H9 (cell line): ENCODE results near the gene RRP1B. TPM values are rescaled to one million over a fixed set of nuclear protein-coding genes. Genes with fewer than 3 reads are reported as not detected.

Experiments used
- DNase-seq: peaks from one replicate; pipeline ENCODE4 v3.0.0-alpha.2; 2017
- H2AFZ ChIP-seq: one replicate; pipeline ENCODE4 v1.6.1; 2013; ENCODE audit warnings: mild to moderate bottlenecking, low read length, control low read depth, moderate library complexity
- H2AK5ac ChIP-seq: 2 replicates; pipeline ENCODE4 v1.6.1; 2013; ENCODE audit warnings: low read length, control low read depth, mixed read lengths; ENCODE audit not compliant: insufficient read length
- H2BK120ac ChIP-seq: one replicate; pipeline ENCODE4 v1.6.1; 2013; ENCODE audit warnings: low read depth, mild to moderate bottlenecking, low read length, control low read depth, inconsistent platforms; ENCODE audit not compliant: poor library complexity, severe bottlenecking
- H2BK12ac ChIP-seq: 2 replicates; pipeline ENCODE4 v1.6.1; 2013; ENCODE audit warnings: low read length, control low read depth, mixed read lengths, low read depth; ENCODE audit not compliant: insufficient read length
- H2BK15ac ChIP-seq: 2 replicates; pipeline ENCODE4 v1.6.1; 2013; ENCODE audit warnings: low read depth, low read length, control low read depth
- H2BK20ac ChIP-seq: one replicate; pipeline ENCODE4 v1.6.1; 2013; ENCODE audit warnings: low read depth, mild to moderate bottlenecking, low read length, control low read depth, inconsistent platforms; ENCODE audit not compliant: poor library complexity, severe bottlenecking
- H2BK5ac ChIP-seq: 2 replicates; pipeline ENCODE4 v1.6.1; 2013; ENCODE audit warnings: low read length, control low read depth, mixed read lengths; ENCODE audit not compliant: insufficient read length
- H3K14ac ChIP-seq: 2 replicates; pipeline ENCODE4 v1.6.1; 2013; ENCODE audit warnings: low read length, control low read depth; ENCODE audit not compliant: insufficient read depth
- H3K18ac ChIP-seq: 2 replicates; pipeline ENCODE4 v1.6.1; 2013; ENCODE audit warnings: low read depth, mild to moderate bottlenecking, mixed read lengths, low read length, control low read depth; ENCODE audit not compliant: insufficient read length
- H3K23ac ChIP-seq: 2 replicates; pipeline ENCODE4 v1.6.1; 2013; ENCODE audit warnings: low read length, control low read depth, mixed read lengths, low read depth; ENCODE audit not compliant: insufficient read length
- H3K23me2 ChIP-seq: 2 replicates; pipeline ENCODE4 v1.6.1; 2013; ENCODE audit warnings: low read depth, mild to moderate bottlenecking, mixed read lengths, low read length, control low read depth; ENCODE audit not compliant: insufficient read length, poor library complexity, severe bottlenecking
- H3K27ac ChIP-seq: 2 replicates; pipeline ENCODE4 v1.5.1; 2013; ENCODE audit warnings: low read length, control low read depth, mixed read lengths, low read depth; ENCODE audit not compliant: insufficient read length
- H3K27me3 ChIP-seq: 2 replicates; pipeline ENCODE4 v1.6.1; 2013; ENCODE audit warnings: low read length, control low read depth, inconsistent platforms; ENCODE audit not compliant: insufficient read depth
- H3K4ac ChIP-seq: 2 replicates; pipeline ENCODE4 v1.6.1; 2013; ENCODE audit warnings: low read depth, mild to moderate bottlenecking, control low read depth, inconsistent platforms, low read length, moderate library complexity
- H3K4me1 ChIP-seq: 2 replicates; pipeline ENCODE4 v1.6.1; 2013; ENCODE audit warnings: low read length, control low read depth, inconsistent platforms; ENCODE audit not compliant: insufficient read depth
- H3K4me2 ChIP-seq: 2 replicates; pipeline ENCODE4 v1.6.1; 2013; ENCODE audit warnings: low read length, control low read depth, mixed read lengths; ENCODE audit not compliant: insufficient read length, insufficient read depth
- H3K56ac ChIP-seq: 2 replicates; pipeline ENCODE4 v1.6.1; 2013; ENCODE audit warnings: low read depth, mild to moderate bottlenecking, mixed read lengths, low read length, control low read depth; ENCODE audit not compliant: insufficient read length
- H3K79me1 ChIP-seq: 2 replicates; pipeline ENCODE4 v1.6.1; 2013; ENCODE audit warnings: low read depth, mild to moderate bottlenecking, moderate library complexity, low read length, control low read depth, inconsistent platforms; ENCODE audit not compliant: insufficient read depth, poor library complexity, severe bottlenecking
- H3K79me2 ChIP-seq: 2 replicates; pipeline ENCODE4 v1.6.1; 2013; ENCODE audit warnings: low read length, control low read depth, inconsistent platforms; ENCODE audit not compliant: insufficient read depth
- H3K9ac ChIP-seq: 2 replicates; pipeline ENCODE4 v1.6.1; 2013; ENCODE audit warnings: low read length, control low read depth, mixed read lengths; ENCODE audit not compliant: insufficient read length; ENCODE audit errors: extremely low read depth
- H3K9me3 ChIP-seq: one replicate; pipeline ENCODE4 v1.6.1; 2013; ENCODE audit warnings: low read depth, low read length, inconsistent platforms; ENCODE audit not compliant: control insufficient read depth
- H3T11ph ChIP-seq: one replicate; pipeline ENCODE4 v1.6.1; 2013; ENCODE audit warnings: mild to moderate bottlenecking, low read length, control low read depth, inconsistent platforms
- H4K20me1 ChIP-seq: one replicate; pipeline ENCODE4 v1.6.1; 2013; ENCODE audit not compliant: control insufficient read depth, insufficient read length, insufficient read depth
- H4K5ac ChIP-seq: 2 replicates; pipeline ENCODE4 v1.6.1; 2013; ENCODE audit warnings: low read depth, mild to moderate bottlenecking, mixed read lengths, low read length, control low read depth; ENCODE audit not compliant: insufficient read length
- H4K8ac ChIP-seq: replicated peaks from 2 replicates; pipeline ENCODE4 v1.6.1; 2013; ENCODE audit warnings: low read length, control low read depth, mixed read lengths, low read depth; ENCODE audit not compliant: insufficient read length
- H4K91ac ChIP-seq: 2 replicates; pipeline ENCODE4 v1.6.1; 2013; ENCODE audit warnings: low read depth, mild to moderate bottlenecking, moderate library complexity, mixed read lengths, low read length, control low read depth; ENCODE audit not compliant: insufficient read length
- H3K27ac Mint-ChIP-seq, 3 experiments: 2 replicates in 2 of 3; 3 replicates in 1 of 3; pipeline ENCODE4 v1.8.0; 2020 to 2021; ENCODE audit warnings: mixed read lengths in 3 of 3, mild to moderate bottlenecking in 1 of 3, moderate library complexity in 1 of 3
- H3K27me3 Mint-ChIP-seq: 2 replicates; pipeline ENCODE4 v1.8.0; 2021; ENCODE audit warnings: low read depth, mild to moderate bottlenecking, moderate library complexity, mixed read lengths
- H3K36me3 Mint-ChIP-seq, 3 experiments: 2 replicates in 2 of 3; 3 replicates in 1 of 3; pipeline ENCODE4 v1.8.0; 2020 to 2021; ENCODE audit warnings: low read depth in 3 of 3, mixed read lengths in 3 of 3; ENCODE audit not compliant: insufficient read depth in 1 of 3
- H3K4me1 Mint-ChIP-seq, 2 experiments: 2 replicates each; pipeline ENCODE4 v1.8.0; 2020; ENCODE audit warnings: mixed read lengths in 2 of 2
- H3K4me3 Mint-ChIP-seq, 2 experiments: 2 replicates in 1 of 2; 3 replicates in 1 of 2; pipeline ENCODE4 v1.8.0; 2020 to 2021; ENCODE audit warnings: mild to moderate bottlenecking in 2 of 2, mixed read lengths in 2 of 2, moderate library complexity in 1 of 2
- H3K9me3 Mint-ChIP-seq, 2 experiments: 2 replicates in 1 of 2; 3 replicates in 1 of 2; pipeline ENCODE4 v1.8.0; 2020; ENCODE audit warnings: mild to moderate bottlenecking in 2 of 2, mixed read lengths in 2 of 2, moderate library complexity in 1 of 2
- CTCF ChIP-seq: fragments of 200-600 bp; sonication (generic); conservative IDR thresholded peaks from 3 replicates; pipeline ENCODE4 v1.8.0; 2021; ENCODE audit warnings: antibody characterized with exemption, mild to moderate bottlenecking
- WGBS: extraction: QIAGEN DNeasy Blood & Tissue Kit; methylation state at CpG from one replicate; pipeline ENCODE4 v1.1.7; 2013; ENCODE audit warnings: missing lambda C conversion rate, low lambda C conversion rate, mixed read lengths; ENCODE audit not compliant: insufficient read length; ENCODE audit errors: extremely low coverage; 5-methylcytosine and 5-hydroxymethylcytosine counted together
- total RNA-seq: library from RNA; stranded (reverse); gene quantifications from 2 replicates; pipeline ENCODE4 v1.2.1, GENCODE V29; 2021

RRP1B gene
- total RNA-seq, 1 experiment from 2014 or later, result 96.6 TPM

- H3K27ac ChIP-seq, result no peak overlapping the region
- H2BK20ac ChIP-seq, result no peak overlapping the region
- no peaks in the 10 kb centered on the region for H3K9me3 ChIP-seq
- H2BK5ac ChIP-seq, result no peak overlapping the region
- H3K23me2 ChIP-seq, result peaks cover 8% of the 10 kb centered on the region
- H3K4me2 ChIP-seq, result peak overlapping the region; percentile 65
- no peak overlapping the region for H4K8ac ChIP-seq
- H4K5ac ChIP-seq, result no peak overlapping the region
- H2BK12ac ChIP-seq, result no peak overlapping the region
- H2AK5ac ChIP-seq, result no peak overlapping the region
- DNase-seq, result peak; percentile 24
- H3K9ac ChIP-seq, result no peak overlapping the region
- Mint-ChIP-seq H3K27ac (peak overlapping the region in 1 of 3 experiments; percentile 44; a peak in 1 of 7 replicates), H3K9me3 (no peaks in the 10 kb centered on the region; a peak in 1 of 5 replicates), H3K4me3 (peak overlapping the region; percentile 72 to 83), H3K27me3 (peaks cover 17% of the 10 kb centered on the region), H3K36me3 (peaks cover 0 to 11% (median 7%) of the 10 kb centered on the region in 3 experiments; a peak in 5 of 7 replicates), H3K4me1 (peaks cover 14 to 15% of the 10 kb centered on the region in 2 experiments)
- no peak for TF ChIP-seq CTCF
- no peaks in the 10 kb centered on the region for H3K79me1 ChIP-seq
- H3K4ac ChIP-seq, result no peak overlapping the region
- no peak overlapping the region for H2AFZ ChIP-seq
- H3K18ac ChIP-seq, result no peak overlapping the region
- no peak overlapping the region for H3T11ph ChIP-seq
- no peaks in the 10 kb centered on the region; the same call in 1 of the 2 replicates for H3K4me1 ChIP-seq
- H3K56ac ChIP-seq, result no peak overlapping the region
- H3K27me3 ChIP-seq, result no peaks in the 10 kb centered on the region; the same call in 1 of the 2 replicates
- H2BK15ac ChIP-seq, result no peak overlapping the region
- no CpG with 5 or more reads among the region's 16 CpGs for WGBS
- no peak overlapping the region for H4K91ac ChIP-seq
- H3K14ac ChIP-seq, result no peak overlapping the region; the same call in 1 of the 2 replicates
- H3K79me2 ChIP-seq, result peaks cover 7% of the 10 kb centered on the region; the same call in 1 of the 2 replicates
- H4K20me1 ChIP-seq, result no peaks in the 10 kb centered on the region
- H2BK120ac ChIP-seq, result no peak overlapping the region
- H3K23ac ChIP-seq, result no peak overlapping the region
These were observed 61.3 kb downstream of the RRP1B start for GRCh38 chr21:43720539-43721166.
